HG03460 (cell line): ENCODE measurements around the gene ADARB1.

Experiments used
- ATAC-seq: cut with Tn5 transposase; IDR thresholded peaks from one replicate; pipeline ENCODE4 v1.9.1; 2021; ENCODE audit not compliant: unreplicated experiment

ADARB1 gene

GRCh38 chr21:45054927-45055612, 19.3 kb upstream of the ADARB1 start:
- no peak for ATAC-seq

GRCh38 chr21:45055861-45056260, 18.5 kb upstream of the ADARB1 start:
- ATAC-seq, result no peak

GRCh38 chr21:45056296-45056904, 18.0 kb upstream of the ADARB1 start:
- no peak for ATAC-seq

- ATAC-seq, result no peak
These were observed 17.3 kb upstream of the ADARB1 start for GRCh38 chr21:45056917-45057560.

- no peak for ATAC-seq
These were observed 16.5 kb upstream of the ADARB1 start for GRCh38 chr21:45057886-45058285.

GRCh38 chr21:45059121-45059520, 15.3 kb upstream of the ADARB1 start:
- no peak for ATAC-seq

- ATAC-seq, result no peak
These were observed 14.3 kb upstream of the ADARB1 start for GRCh38 chr21:45060089-45060488.

GRCh38 chr21:45060675-45061311, 13.6 kb upstream of the ADARB1 start:
- ATAC-seq, result no peak

GRCh38 chr21:45064091-45064490, 10.3 kb upstream of the ADARB1 start:
- no peak for ATAC-seq

GRCh38 chr21:45064618-45065399, 9.6 kb upstream of the ADARB1 start:
- ATAC-seq, result no peak

- ATAC-seq, result no peak
These were observed 6.7 kb upstream of the ADARB1 start for GRCh38 chr21:45067462-45068285.

GRCh38 chr21:45069085-45069484, 5.3 kb upstream of the ADARB1 start:
- no peak for ATAC-seq

- no peak for ATAC-seq
These were observed 4.7 kb upstream of the ADARB1 start for GRCh38 chr21:45069711-45070110.

GRCh38 chr21:45071078-45071873, 3.1 kb upstream of the ADARB1 start:
- no peak for ATAC-seq

GRCh38 chr21:45071874-45072737, 2.3 kb upstream of the ADARB1 start:
- ATAC-seq, result no peak

GRCh38 chr21:45072738-45073300, 1.6 kb upstream of the ADARB1 start:
- ATAC-seq, result no peak

- no peak for ATAC-seq
These were observed 906 bp upstream of the ADARB1 start for GRCh38 chr21:45073301-45074047.
